ENCODE data around the gene RHBDF2.

RHBDF2 gene

GRCh38 chr17:76452660-76453430 is 48.4 kb downstream of the RHBDF2 start, which contains the start of gene UBE2O:
TSS of gene UBE2O (minus strand) at chr17:76453152. CDS start at chr17:76453141, 11 bp downstream.
- DNase-seq: peak; percentile 97

GRCh38 chr17:76452127-76452659 is 49.0 kb downstream of the RHBDF2 start:
- DNase-seq: no peak

GRCh38 chr17:76451506-76451905 is 49.7 kb downstream of the RHBDF2 start:
- no peak for DNase-seq

- no peak for DNase-seq
Observed at GRCh38 chr17:76449126-76449525, 52.1 kb downstream of the RHBDF2 start.

- DNase-seq: no peak
Observed at GRCh38 chr17:76447931-76448652, 53.1 kb downstream of the RHBDF2 start.

GRCh38 chr17:76446449-76447231 is 54.6 kb downstream of the RHBDF2 start:
- DNase-seq: no peak

GRCh38 chr17:76445697-76446448 is 55.4 kb downstream of the RHBDF2 start:
- no peak for DNase-seq

GRCh38 chr17:76444518-76445311 is 56.5 kb downstream of the RHBDF2 start:
- no peak for DNase-seq

- no peak for DNase-seq
Observed at GRCh38 chr17:76442341-76443338, 58.6 kb downstream of the RHBDF2 start.

- no peak for DNase-seq
Observed at GRCh38 chr17:76441686-76442340, 59.4 kb downstream of the RHBDF2 start.

- DNase-seq: no peak
Observed at GRCh38 chr17:76440751-76441362, 60.4 kb downstream of the RHBDF2 start.

GRCh38 chr17:76439314-76439928 is 61.8 kb downstream of the RHBDF2 start:
- DNase-seq: no peak

- DNase-seq: no peak
Observed at GRCh38 chr17:76438906-76439305, 62.3 kb downstream of the RHBDF2 start.

- no peak for DNase-seq
Observed at GRCh38 chr17:76437467-76438402, 63.5 kb downstream of the RHBDF2 start.

- no peak for DNase-seq
Observed at GRCh38 chr17:76435751-76436150, 65.5 kb downstream of the RHBDF2 start.

GRCh38 chr17:76434870-76435269 is 66.4 kb downstream of the RHBDF2 start:
- DNase-seq: no peak

GRCh38 chr17:76433693-76434092 is 67.5 kb downstream of the RHBDF2 start:
- no peak for DNase-seq

All from activated T-cell treated with anti-CD3 and anti-CD28 coated beads, Interleukin-2, amount 50 U/mL, for 1 hour (primary cell).